DMS79 (cell line): ENCODE results near the gene NFXL1.
"Not testable (repeated sequence)": the region's sequence is repeated elsewhere in the genome, so short reads cannot be mapped to it uniquely, and the experiment has no call there.

Experiments
- DNase-seq: peaks from one replicate; lab custom pipeline; 2025; lab: John Stamatoyannopoulos, UW

NFXL1 gene

DNA sequence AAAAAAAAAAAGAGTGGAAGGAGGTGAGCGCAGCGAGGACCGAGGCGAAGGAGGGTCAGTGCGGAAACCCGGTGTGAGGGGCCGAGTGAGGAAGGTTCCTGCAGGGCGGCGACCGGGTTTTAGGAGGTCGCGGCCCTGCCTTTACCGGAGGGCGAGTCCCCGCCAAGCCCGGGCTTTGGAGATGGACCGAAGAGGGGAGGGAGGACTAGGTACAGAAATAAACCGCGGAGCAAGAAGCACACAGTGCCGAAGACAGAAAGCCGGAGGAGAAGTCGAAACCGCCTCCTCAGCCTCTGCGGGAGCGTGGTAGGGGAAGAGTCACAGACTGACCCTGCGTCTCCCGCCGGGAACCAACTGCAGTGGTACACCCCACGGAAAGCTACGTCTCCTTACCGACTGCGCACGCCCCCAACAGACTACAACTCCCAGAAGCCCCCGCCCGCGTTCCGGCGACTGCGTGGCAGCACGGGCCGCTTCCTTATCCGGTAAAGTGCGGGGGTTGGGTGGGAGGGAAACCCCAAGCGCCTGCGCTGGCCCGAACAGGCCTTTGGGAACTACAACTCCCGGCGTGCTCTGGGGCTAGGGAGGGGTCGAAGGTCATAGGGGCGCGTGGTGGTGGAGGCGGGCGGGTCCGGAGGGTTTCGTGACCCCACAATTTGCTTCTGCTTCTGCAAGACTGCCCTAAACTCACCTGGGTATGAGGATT lies at the start of gene NFXL1:
Gene NFXL1 (minus strand): TSS at position 364 of the 706 bp plus-strand sequence. CDS start 380 bp downstream, outside the sequence.
- DNase-seq, result peak; percentile 90

DNA sequence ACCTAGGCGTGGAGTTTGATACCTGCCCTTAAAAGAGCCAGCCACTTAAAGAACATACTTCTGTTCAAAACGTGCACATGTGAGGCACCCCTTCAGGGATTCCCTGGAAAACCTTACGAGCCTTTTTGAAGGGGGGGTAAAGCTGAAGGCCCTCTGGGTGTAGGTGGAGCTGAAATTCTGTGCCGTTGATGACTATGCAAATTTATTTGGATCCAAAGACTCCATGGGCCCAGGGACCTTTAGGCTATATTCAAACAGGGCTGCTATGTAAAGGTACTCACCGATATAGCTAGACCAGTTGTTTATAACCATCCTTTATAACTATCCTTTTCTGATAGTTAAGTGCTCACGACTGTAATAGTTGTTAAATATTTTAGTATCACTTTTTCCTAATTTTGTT lies 40.3 kb upstream of the NFXL1 start:
- DNase-seq, result no peak

GRCh38 chr4:47954245-47954644 lies 39.9 kb upstream of the NFXL1 start:
- no peak for DNase-seq

- DNase-seq, result no peak
Observed at GRCh38 chr4:47945930-47946726, 31.7 kb upstream of the NFXL1 start.

GRCh38 chr4:47942081-47942819 lies 27.9 kb upstream of the NFXL1 start:
- DNase-seq, result no peak

DNA sequence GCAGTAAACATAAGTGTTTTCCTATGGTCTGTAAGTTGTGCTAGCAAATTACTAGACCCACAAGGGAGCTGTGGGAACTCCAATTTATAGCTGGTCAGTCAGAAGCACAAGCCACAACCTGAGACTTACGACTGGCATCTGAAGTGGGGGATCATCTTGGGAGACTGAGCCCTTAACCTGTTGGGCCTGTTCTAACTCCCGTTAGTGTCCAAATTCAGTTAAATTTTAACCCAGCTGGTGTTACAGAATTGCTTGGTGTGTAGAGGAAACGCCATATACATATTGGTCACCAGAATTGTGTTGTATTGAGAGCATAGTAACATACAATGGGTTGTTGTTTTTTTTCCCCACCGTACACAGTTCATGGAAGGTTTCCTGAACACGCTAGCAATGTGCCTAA lies 25.1 kb upstream of the NFXL1 start:
- no peak for DNase-seq

- no peak for DNase-seq
Observed at GRCh38 chr4:47936336-47936735, 22.0 kb upstream of the NFXL1 start.

- no peak for DNase-seq
Observed at GRCh38 chr4:47933840-47934239, 19.5 kb upstream of the NFXL1 start.

GRCh38 chr4:47930971-47931804 lies 16.8 kb upstream of the NFXL1 start:
- peak; percentile 15 for DNase-seq

GRCh38 chr4:47929682-47930201 lies 15.4 kb upstream of the NFXL1 start:
- DNase-seq, result no peak

DNA sequence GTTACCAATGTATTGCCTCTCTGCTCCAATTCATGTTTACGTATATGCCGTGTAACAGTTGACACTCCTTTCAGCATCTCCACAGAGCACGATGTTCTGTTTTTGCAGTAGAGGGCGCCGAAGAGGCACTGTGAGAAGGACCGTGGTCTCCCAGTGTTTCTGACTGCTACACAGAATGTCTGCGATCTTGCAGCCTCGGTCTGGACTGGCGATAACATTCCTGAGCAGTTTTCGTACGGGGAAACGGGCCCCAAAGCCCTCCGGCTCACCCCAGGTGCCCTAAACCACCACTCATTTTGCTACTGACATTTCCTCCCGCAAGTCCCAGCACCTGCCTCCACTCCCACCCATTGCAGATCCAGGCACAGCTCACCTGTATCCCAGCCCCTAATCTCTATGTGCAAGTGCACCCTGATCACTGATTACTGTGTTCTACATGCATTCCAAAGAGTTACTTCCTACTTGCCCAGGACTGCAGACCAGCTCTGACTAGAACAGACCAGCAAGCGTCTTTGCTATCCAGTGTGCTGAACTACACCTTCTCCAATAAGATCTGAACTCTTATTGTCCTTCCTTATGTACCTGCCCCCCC lies 12.4 kb upstream of the NFXL1 start:
- no peak for DNase-seq

DNA sequence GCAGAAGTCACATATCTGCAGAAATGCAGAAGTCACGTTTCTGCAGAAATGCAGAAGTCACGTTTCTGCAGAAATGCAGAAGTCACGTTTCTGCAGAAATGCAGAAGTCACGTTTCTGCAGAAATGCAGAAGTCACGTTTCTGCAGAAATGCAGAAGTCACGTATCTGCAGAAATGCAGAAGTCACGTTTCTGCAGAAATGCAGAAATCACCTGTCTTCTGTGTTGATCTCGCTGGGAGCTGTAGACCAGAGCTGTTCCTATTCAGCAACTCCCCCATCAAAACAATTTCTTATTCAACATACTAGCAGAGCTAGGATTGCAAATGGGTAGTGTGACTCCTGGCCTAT lies 8.9 kb upstream of the NFXL1 start:
- not testable (repeated sequence) for DNase-seq

DNA sequence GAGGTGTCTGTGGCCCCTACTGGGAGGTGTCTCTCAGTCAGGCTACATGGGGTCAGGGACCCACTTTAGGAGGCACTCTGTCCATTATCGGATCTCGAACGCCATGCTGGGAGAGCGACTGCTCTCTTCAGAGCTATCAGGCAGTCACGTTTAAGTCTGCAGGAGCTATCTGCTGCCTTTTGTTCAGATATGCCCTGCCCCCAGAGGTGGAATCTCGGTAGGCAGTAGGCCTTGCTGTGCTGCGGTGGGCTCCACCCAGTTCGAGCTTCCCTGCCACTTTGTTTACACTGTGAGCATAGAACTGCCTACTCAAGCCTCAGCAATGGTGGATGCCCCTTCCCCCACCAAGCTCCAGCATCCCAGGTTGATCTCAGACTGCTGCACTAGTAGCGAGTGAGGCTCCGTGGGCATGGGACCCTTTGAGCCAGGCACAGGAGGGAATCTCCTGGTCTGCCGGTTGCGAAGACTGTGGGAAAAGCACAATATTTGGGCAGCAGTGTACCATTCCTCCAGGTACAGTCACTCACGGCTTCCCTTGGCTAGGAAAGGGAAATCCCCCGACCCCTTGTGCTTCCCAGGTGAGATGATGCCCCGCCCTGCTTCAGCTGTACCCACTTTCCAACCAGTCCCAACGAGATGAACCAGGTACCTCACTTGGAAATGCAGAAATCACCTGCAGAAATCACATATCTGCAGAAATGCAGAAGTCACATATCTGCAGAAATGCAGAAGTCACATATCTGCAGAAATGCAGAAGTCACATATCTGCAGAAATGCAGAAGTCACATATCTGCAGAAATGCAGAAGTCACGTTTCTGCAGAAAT lies 8.3 kb upstream of the NFXL1 start:
- DNase-seq, result not testable (repeated sequence)

- DNase-seq, result not testable (repeated sequence)
Observed at GRCh38 chr4:47917163-47917562, 2.8 kb upstream of the NFXL1 start.

DNA sequence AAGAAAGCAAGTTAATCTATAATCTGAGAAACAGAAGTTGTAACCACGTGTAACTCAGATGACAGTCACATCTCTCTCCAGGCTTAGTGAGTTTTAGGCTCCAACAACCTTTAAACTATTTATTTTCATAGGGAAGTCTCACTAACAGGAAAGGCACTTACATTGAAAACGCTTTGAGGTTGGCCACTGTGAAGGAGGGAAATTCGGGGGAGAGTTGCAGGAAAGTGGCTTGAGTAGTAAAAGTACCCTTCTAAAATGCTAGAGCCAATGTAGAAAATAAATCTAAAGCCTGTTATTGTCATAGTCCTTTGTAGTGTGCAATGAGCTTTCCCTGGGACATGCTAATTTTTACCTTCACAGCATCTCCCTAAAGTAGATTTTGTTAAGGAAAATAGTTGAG lies 995 bp upstream of the NFXL1 start:
- no peak for DNase-seq

DNA sequence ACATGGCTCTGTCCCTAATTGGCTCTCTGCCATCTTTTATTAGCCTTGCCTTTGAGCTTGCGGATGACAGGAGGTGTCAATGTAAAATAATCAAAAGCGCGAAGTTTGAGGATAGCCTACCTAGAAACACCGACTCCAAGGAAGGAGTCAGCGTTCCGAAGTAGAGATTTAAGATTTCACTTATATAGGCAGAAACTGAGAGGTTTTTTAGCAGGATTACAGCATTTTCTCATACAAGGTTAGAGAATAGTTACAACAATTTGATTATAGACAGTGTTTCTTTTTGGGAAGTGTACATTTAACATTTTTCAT lies 499 bp upstream of the NFXL1 start:
- DNase-seq, result no peak

- no peak for DNase-seq
Observed at GRCh38 chr4:47913861-47914219, 543 bp downstream of the NFXL1 start.

GRCh38 chr4:47913330-47913729 lies 1.1 kb downstream of the NFXL1 start:
- DNase-seq, result no peak

DNA sequence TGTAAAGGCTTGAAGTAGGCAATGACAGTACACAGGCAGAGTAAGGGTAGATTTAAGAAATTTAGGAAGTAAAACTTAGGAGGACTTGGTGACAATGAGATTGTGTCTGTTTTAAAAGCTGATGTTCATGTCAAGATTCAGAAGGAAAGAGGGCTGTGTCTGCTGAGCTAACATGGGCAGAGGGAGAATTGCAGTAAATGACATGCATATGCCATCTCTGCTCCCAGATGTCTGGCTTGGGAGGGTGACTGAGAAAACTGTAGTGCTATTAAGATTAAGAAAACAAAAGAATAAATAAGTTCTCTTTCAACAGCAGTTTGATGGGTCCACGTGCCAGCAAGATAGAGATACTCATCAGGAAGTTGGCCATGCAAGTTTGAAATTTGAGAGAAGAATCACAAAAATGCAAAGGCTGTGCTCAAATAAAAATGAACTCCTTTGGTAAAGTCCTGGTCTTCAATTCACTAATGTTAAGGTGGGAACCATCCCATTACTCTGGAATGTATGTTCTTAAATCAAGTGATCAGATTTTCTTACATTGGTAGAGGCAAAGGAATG lies 7.2 kb downstream of the NFXL1 start:
- no peak for DNase-seq

DNA sequence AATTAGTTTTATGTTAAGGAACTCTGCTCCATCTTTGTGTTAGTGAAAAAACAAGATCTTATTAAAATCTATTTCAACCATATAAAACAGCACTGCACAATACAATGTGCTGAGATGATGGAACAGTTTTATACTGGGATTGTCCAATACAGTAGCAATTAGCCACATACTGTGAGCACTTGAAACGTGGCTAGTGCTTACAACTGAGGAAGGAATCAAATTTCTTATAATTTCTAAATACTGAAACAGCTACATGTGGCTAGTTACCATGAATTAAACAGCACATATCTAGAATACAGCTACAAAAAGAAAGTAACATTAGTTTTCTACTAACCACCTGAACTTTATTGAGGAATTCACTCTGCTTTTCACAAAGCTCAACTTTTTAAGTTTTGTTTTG lies 14.7 kb downstream of the NFXL1 start:
- DNase-seq, result no peak
